Endometrial microvascular endothelial cells (primary cell): ENCODE data around the gene KIAA0232. TPM values are rescaled to one million over a fixed set of nuclear protein-coding genes. Genes with fewer than 3 reads are reported as not detected.

Experiments used
- in situ Hi-C: cut with HindIII; loops from 2 replicates; pipeline ENCODE4 v1.10.0; 2017; ENCODE audit warnings: low sequenced_read_pairs, low pct_unique_long_range_greater_than_20kb; ENCODE audit errors: inconsistent ontology term
- total RNA-seq: library from RNA; depleted of rRNA; stranded (reverse); fragments of >200 nt; gene quantifications from one replicate; pipeline ENCODE4 v1.2.3, GENCODE V29; 2015; ENCODE audit errors: inconsistent ontology term

The KIAA0232 gene
- total RNA-seq, 1 donor from 2014 or later, result 7.4 TPM

- in situ Hi-C loops, result no loop called here
Observed at GRCh38 chr4:6859543-6859942, 77.0 kb downstream of the KIAA0232 start.

- in situ Hi-C loops, result no loop called here
Observed at GRCh38 chr4:6868386-6868785, 85.9 kb downstream of the KIAA0232 start.

GRCh38 chr4:6869944-6870343, 87.4 kb downstream of the KIAA0232 start:
- in situ Hi-C loops, result no loop called here

- in situ Hi-C loops, result no loop called here
Observed at GRCh38 chr4:6873291-6873690, 90.8 kb downstream of the KIAA0232 start.

- in situ Hi-C loops, result no loop called here
Observed at GRCh38 chr4:6873792-6874461, 91.4 kb downstream of the KIAA0232 start.

- in situ Hi-C loops, result no loop called here
Observed at GRCh38 chr4:6874981-6875380, 92.5 kb downstream of the KIAA0232 start.

- in situ Hi-C loops, result no loop called here
Observed at GRCh38 chr4:6875431-6875831, 92.9 kb downstream of the KIAA0232 start.

- in situ Hi-C loops, result no loop called here
Observed at GRCh38 chr4:6876440-6876839, 93.9 kb downstream of the KIAA0232 start.

- in situ Hi-C loops, result no loop called here
Observed at GRCh38 chr4:6877067-6877466, 94.5 kb downstream of the KIAA0232 start.

GRCh38 chr4:6878451-6879059, 96.0 kb downstream of the KIAA0232 start:
- in situ Hi-C loops, result no loop called here

- in situ Hi-C loops, result no loop called here
Observed at GRCh38 chr4:6880691-6881090, 98.2 kb downstream of the KIAA0232 start.

- in situ Hi-C loops, result no loop called here
Observed at GRCh38 chr4:6881908-6882307, 99.4 kb downstream of the KIAA0232 start.

GRCh38 chr4:6884341-6884870, 101.9 kb downstream of the KIAA0232 start:
- in situ Hi-C loops, result no loop called here

- in situ Hi-C loops, result no loop called here
Observed at GRCh38 chr4:6885953-6886557, 103.5 kb downstream of the KIAA0232 start.

GRCh38 chr4:6886886-6887285, 104.4 kb downstream of the KIAA0232 start:
- in situ Hi-C loops, result no loop called here

GRCh38 chr4:6887591-6888371, 105.3 kb downstream of the KIAA0232 start:
- in situ Hi-C loops, result no loop called here

GRCh38 chr4:6888506-6889071, 106.1 kb downstream of the KIAA0232 start:
- in situ Hi-C loops, result no loop called here

- in situ Hi-C loops, result no loop called here
Observed at GRCh38 chr4:6889101-6889735, 106.7 kb downstream of the KIAA0232 start.
